K562 (cell line): ENCODE data around the gene SAMD10. TPM values are rescaled to one million over a fixed set of nuclear protein-coding genes. Genes with fewer than 3 reads are reported as not detected.

Experiments
- ATAC-seq: fragments of 200-7000 bp; cut with Tn5 transposase; 3 replicates; pipeline ENCODE4 v1.9.1; 2020; ENCODE audit warnings: moderate library complexity
- BruUV-seq: library from RNA; stranded (reverse); fragments of 400-500 nt; replicated peaks from 2 replicates; lab custom pipeline; 2021; lab: Mats Ljungman, UMichigan
- CTCF ChIA-PET: fragments of 300-600 bp; formaldehyde crosslinking; extraction: SDS; loops from one replicate; lab custom pipeline; 2021; ENCODE audit warnings: low intra/inter-chr PET ratio; lab: Yijun Ruan, JAX
- POLR2A ChIA-PET: fragments of 300-600, 350-650 bp; sonication (Branson Sonifier 250); formaldehyde crosslinking; extraction: SDS; loops from one replicate; lab custom pipeline; 2021; ENCODE audit warnings: antibody characterized with exemption, inconsistent platforms; lab: Yijun Ruan, JAX
- DNase-seq, 4 experiments: peaks; one replicate each; pipeline versions ENCODE4 v3.0.0 to v3.0.0-alpha.2; 2011 to 2018; ENCODE audit warnings: low spot score in 3 of 4, mixed read lengths in 3 of 4; ENCODE audit errors: extremely low read depth in 1 of 4
- FAIRE-seq: peaks from 2 replicates; lab custom pipeline; 2011; peaks lifted over from hg19 to GRCh38; lab: Jason Lieb, UNC
- H2AFZ ChIP-seq: 2 replicates; pipeline ENCODE4 v1.6.0; 2011; ENCODE audit warnings: low read depth, low read length, control low read depth, inconsistent platforms
- H3K27ac ChIP-seq: fragments of 200-600 bp; 3 replicates; pipeline ENCODE4 v1.8.0; 2011; ENCODE audit warnings: low read depth, mild to moderate bottlenecking, control low read depth, inconsistent platforms, low read length, moderate library complexity, mixed read lengths; ENCODE audit errors: extremely low read depth
- H3K27me3 ChIP-seq, 2 experiments: fragments of 300-600 bp in 1 of 2; 2 replicates in 1 of 2; 3 replicates in 1 of 2; pipeline versions ENCODE4 v1.6.0 to v1.8.0; 2011; ENCODE audit warnings: inconsistent platforms in 2 of 2, low read length in 2 of 2, mild to moderate bottlenecking in 1 of 2, mixed read lengths in 1 of 2, moderate library complexity in 1 of 2; ENCODE audit not compliant: control insufficient read depth in 2 of 2, insufficient read depth in 2 of 2
- H3K36me3 ChIP-seq: fragments of 300-600 bp; 3 replicates; pipeline ENCODE4 v1.8.0; 2011; ENCODE audit warnings: mild to moderate bottlenecking, low read length, inconsistent platforms; ENCODE audit not compliant: control insufficient read depth, insufficient read depth
- H3K4me1 ChIP-seq, 2 experiments: fragments of 200-600 bp in 1 of 2; replicated peaks in 1 of 2; 2 replicates in 1 of 2; 3 replicates in 1 of 2; pipeline versions ENCODE4 v1.5.1 to v1.8.0; 2011; ENCODE audit warnings: inconsistent platforms in 2 of 2, low read length in 2 of 2, mild to moderate bottlenecking in 1 of 2, mixed read lengths in 1 of 2, moderate library complexity in 1 of 2; ENCODE audit not compliant: control insufficient read depth in 2 of 2, insufficient read depth in 2 of 2
- H3K4me2 ChIP-seq: 2 replicates; pipeline ENCODE4 v1.6.1; 2011; ENCODE audit warnings: low read length, control low read depth, inconsistent platforms, mixed read lengths; ENCODE audit not compliant: insufficient read depth
- H3K4me3 ChIP-seq: fragments of 200-600 bp; sonication (generic), shearing (Covaris generic); 2 replicates; pipeline ENCODE4 v1.5.1; 2016; ENCODE audit warnings: control low read depth, inconsistent platforms
- H3K79me2 ChIP-seq: fragments of 200-600 bp; 3 replicates; pipeline ENCODE4 v1.8.0; 2011; ENCODE audit warnings: low read length, inconsistent platforms; ENCODE audit not compliant: control insufficient read depth, insufficient read depth
- H3K9ac ChIP-seq, 2 experiments: 2 replicates each; pipeline versions ENCODE4 v1.6.0 to v1.6.1; 2011; ENCODE audit warnings: low read depth in 2 of 2, low read length in 2 of 2, control low read depth in 1 of 2, inconsistent platforms in 1 of 2, mild to moderate bottlenecking in 1 of 2, mixed read lengths in 1 of 2; ENCODE audit not compliant: insufficient read depth in 1 of 2
- H3K9me1 ChIP-seq: one replicate; pipeline ENCODE4 v1.6.0; 2011; ENCODE audit warnings: inconsistent platforms, mild to moderate bottlenecking, low read length, moderate library complexity; ENCODE audit not compliant: control insufficient read depth, insufficient read depth
- H3K9me3 ChIP-seq: replicated peaks from 2 replicates; pipeline ENCODE4 v1.5.1; 2011; ENCODE audit warnings: low read depth, low read length, inconsistent platforms; ENCODE audit not compliant: control insufficient read depth, insufficient read depth
- H4K20me1 ChIP-seq: replicated peaks from 2 replicates; pipeline ENCODE4 v1.6.1; 2011; ENCODE audit warnings: low read length, inconsistent platforms, mixed read lengths; ENCODE audit not compliant: control insufficient read depth, insufficient read depth
- CHCHD3 ChIP-seq: fragments of 250-450 bp; sonication (Bioruptor Pico); IDR thresholded peaks from 2 replicates; pipeline ENCODE4 v2.1.2; 2022; ENCODE audit warnings: mild to moderate bottlenecking
- CUX1 ChIP-seq: fragments of 200-800 bp; sonication (Bioruptor generic); IDR thresholded peaks from 2 replicates; pipeline ENCODE4 v1.6.1; 2016; ENCODE audit warnings: missing genetic modification characterization, missing compliant biosample characterization
- RBFOX2 ChIP-seq: fragments of 200-400 bp; formaldehyde crosslinking; IDR thresholded peaks from 2 replicates; pipeline ENCODE4 v1.6.1; 2017; ENCODE audit warnings: low read depth, mild to moderate bottlenecking, low read length, moderate library complexity
- RBM22 ChIP-seq: fragments of 200-400 bp; formaldehyde crosslinking; IDR thresholded peaks from 2 replicates; pipeline ENCODE4 v1.6.1; 2018; ENCODE audit warnings: low read length, low read depth; ENCODE audit not compliant: poor library complexity, severe bottlenecking
- TCFL5 ChIP-seq: fragments of 250-450 bp; sonication (Bioruptor Pico); conservative IDR thresholded peaks from 2 replicates; pipeline ENCODE4 v1.6.1; 2021; ENCODE audit warnings: mild to moderate bottlenecking, moderate library complexity, matching md5 sums
- ZFX ChIP-seq: sonication (generic); formaldehyde crosslinking; IDR thresholded peaks from 2 replicates; pipeline ENCODE4 v1.8.0; 2022; ENCODE audit warnings: mild to moderate bottlenecking, missing genetic modification reagents, moderate library complexity
- ZKSCAN1 ChIP-seq: fragments of 150-350 bp; IDR thresholded peaks from 2 replicates; pipeline ENCODE4 v1.6.1; 2016; ENCODE audit warnings: low read depth, low read length
- ZNF263 ChIP-seq: sonication (generic); formaldehyde crosslinking; IDR thresholded peaks from 2 replicates; pipeline ENCODE4 v1.8.0; 2022; ENCODE audit warnings: mild to moderate bottlenecking, missing genetic modification reagents, borderline replicate concordance
- whole genome bisulfite sequencing: fragments of 100-300 bp; shearing (Covaris generic); methylation state at CpG from one replicate; pipeline ENCODE4 v1.1.6; 2016; ENCODE audit warnings: low coverage, mixed read lengths; ENCODE audit not compliant: insufficient coverage; ENCODE audit errors: missing lambda C conversion rate; 5-methylcytosine and 5-hydroxymethylcytosine counted together
- in situ Hi-C: fragments of 300-500 bp; cut with MboI; formaldehyde crosslinking; loops from 4 replicates; pipeline ENCODE4 v1.15.0; 2018; ENCODE audit warnings: inconsistent platforms, mixed read lengths
- intact Hi-C: fragments of 100-400 bp; cut with micrococcal nuclease; formaldehyde crosslinking; loops from 2 replicates; pipeline ENCODE4 v1.14.2; 2022
- polyA plus RNA-seq, 8 experiments: library from polyadenylated mRNA; depleted of rRNA in 4 of 8; stranded (reverse) in 5 of 8; unstranded in 3 of 8; fragments of >200 nt; fragmentation: Nextera tagmentation in 2 of 8; fragmentation: Illumina TruSeq in 1 of 8; extraction: Ambion mirVana in 2 of 8; extraction: Trizol in 1 of 8; gene quantifications; 2 replicates each; pipeline versions ENCODE4 v1.2.1 to v1.2.3, GENCODE V29; 2011 to 2014; ENCODE audit warnings: inconsistent platforms in 1 of 8, missing spikeins in 1 of 8
- total RNA-seq, 7 experiments: library from RNA; depleted of rRNA in 6 of 7; stranded (reverse); fragments of >200 nt in 6 of 7; fragmentation: Illumina TruSeq in 2 of 7; extraction: Trizol in 2 of 7; gene quantifications; 2 replicates each; pipeline versions ENCODE4 v1.2.1 to v1.2.3, GENCODE V29; 2011 to 2021; ENCODE audit warnings: low replicate concordance in 1 of 7
- TF ChIP-seq, protein P1 (sequence below): fragments of 150-350 bp; IDR thresholded peaks from 2 replicates; pipeline ENCODE4 v1.6.1; 2014; ENCODE audit warnings: low read depth, mild to moderate bottlenecking, low read length, borderline replicate concordance
- TF ChIP-seq, protein P2 (sequence below): sonication (generic); formaldehyde crosslinking; IDR thresholded peaks from 2 replicates; pipeline ENCODE4 v1.8.1; 2023; ENCODE audit warnings: mild to moderate bottlenecking, missing genetic modification reagents

SAMD10 gene
- total and polyA plus RNA-seq, 9 of the 15 experiments (the other 6 are each of a cell fraction or from before 2014, with no cell fraction given) = 0.37 to 15.2 (median 4.8) TPM

DNA sequence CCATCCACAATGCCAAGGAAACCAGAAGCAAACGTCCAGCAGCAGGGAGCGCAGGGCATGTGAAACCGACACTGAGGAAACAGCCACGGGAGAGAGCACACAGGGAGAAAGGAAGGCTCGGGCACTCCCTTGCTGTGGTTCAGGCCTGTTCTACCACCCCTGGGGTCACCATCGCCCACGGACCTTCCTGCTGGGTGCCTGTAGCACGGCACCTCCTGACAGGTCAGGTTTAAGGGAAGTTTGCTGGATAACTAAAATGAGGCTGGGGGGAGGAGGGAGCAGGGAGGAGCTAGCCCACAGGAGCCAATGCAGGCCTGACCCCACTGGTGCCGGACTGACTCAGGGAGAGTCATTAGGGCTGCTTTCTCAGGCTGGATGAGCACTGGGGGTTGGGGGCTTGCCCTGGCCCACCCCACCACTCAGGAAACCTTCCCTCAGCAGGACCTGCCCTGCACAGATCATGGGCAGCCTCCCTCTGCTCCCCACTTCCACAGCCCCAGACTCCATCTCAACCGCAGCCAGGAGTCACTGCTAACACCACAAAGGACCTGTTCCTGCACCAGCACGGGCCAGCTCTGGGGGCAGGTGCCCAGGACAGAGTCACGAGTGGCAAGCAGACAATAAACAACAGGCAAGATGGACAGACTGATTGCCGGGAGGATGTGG is 25.5 kb downstream of the SAMD10 start:
- ChIA-PET CTCF (interaction anchor here (0.6 kb wide), 1 partner anchor 20 kb away, joined by 3 read pairs; no protein-coding TSS in a partner anchor), POLR2A (interaction anchor here (0.6 kb wide), 2 partner anchors 15 to 666 kb away, joined by 3 to 4 read pairs; no protein-coding TSS in a partner anchor)
- peaks cover 38% of the 10 kb centered on the region; the same call in 1 of the 3 replicates for H3K36me3 ChIP-seq
- H3K4me2 ChIP-seq = peak overlapping the region; percentile 59; the same call in 1 of the 2 replicates
- peaks cover 28 to 93% of the 10 kb centered on the region in 2 experiments for H3K4me1 ChIP-seq
- no peaks in the 10 kb centered on the region for H3K27me3 ChIP-seq
- ATAC-seq = no peak
- intact Hi-C loops (no loop called here), in situ Hi-C loops (no loop called here)
- 73% methylated on average over 13 of the region's 13 CpGs for WGBS
- H2AFZ ChIP-seq = no peak overlapping the region
- FAIRE-seq = no peak
- peak overlapping the region in 1 of 2 experiments; percentile 99; a peak in 2 of 4 replicates for H3K9ac ChIP-seq
- H3K9me1 ChIP-seq = peaks cover 21% of the 10 kb centered on the region
- H3K27ac ChIP-seq = no peak overlapping the region; the same call in 2 of the 3 replicates
- BruUV-seq = no TSS peak
- H3K4me3 ChIP-seq = no peak overlapping the region
- peaks cover 71% of the 10 kb centered on the region for H3K79me2 ChIP-seq
- DNase-seq = no peak
- no peaks in the 10 kb centered on the region for H3K9me3 ChIP-seq
- H4K20me1 ChIP-seq = peaks cover 45% of the 10 kb centered on the region
- TF ChIP-seq RBFOX2 = peak; percentile 50
- 0 out of 2 replicates have a peak, but pooled peaks have one; percentile 40 for TF ChIP-seq ZNF263 (CRISPR knock-in tag)
- no peak for TF ChIP-seq TCFL5 (CRISPR knock-in tag)
- no peak for TF ChIP-seq ZFX (CRISPR knock-in tag)
- TF ChIP-seq CUX1 (CRISPR knock-in tag) = no peak
- no peak for TF ChIP-seq RBM22
- TF ChIP-seq, protein P1, sequence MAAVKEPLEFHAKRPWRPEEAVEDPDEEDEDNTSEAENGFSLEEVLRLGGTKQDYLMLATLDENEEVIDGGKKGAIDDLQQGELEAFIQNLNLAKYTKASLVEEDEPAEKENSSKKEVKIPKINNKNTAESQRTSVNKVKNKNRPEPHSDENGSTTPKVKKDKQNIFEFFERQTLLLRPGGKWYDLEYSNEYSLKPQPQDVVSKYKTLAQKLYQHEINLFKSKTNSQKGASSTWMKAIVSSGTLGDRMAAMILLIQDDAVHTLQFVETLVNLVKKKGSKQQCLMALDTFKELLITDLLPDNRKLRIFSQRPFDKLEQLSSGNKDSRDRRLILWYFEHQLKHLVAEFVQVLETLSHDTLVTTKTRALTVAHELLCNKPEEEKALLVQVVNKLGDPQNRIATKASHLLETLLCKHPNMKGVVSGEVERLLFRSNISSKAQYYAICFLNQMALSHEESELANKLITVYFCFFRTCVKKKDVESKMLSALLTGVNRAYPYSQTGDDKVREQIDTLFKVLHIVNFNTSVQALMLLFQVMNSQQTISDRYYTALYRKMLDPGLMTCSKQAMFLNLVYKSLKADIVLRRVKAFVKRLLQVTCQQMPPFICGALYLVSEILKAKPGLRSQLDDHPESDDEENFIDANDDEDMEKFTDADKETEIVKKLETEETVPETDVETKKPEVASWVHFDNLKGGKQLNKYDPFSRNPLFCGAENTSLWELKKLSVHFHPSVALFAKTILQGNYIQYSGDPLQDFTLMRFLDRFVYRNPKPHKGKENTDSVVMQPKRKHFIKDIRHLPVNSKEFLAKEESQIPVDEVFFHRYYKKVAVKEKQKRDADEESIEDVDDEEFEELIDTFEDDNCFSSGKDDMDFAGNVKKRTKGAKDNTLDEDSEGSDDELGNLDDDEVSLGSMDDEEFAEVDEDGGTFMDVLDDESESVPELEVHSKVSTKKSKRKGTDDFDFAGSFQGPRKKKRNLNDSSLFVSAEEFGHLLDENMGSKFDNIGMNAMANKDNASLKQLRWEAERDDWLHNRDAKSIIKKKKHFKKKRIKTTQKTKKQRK = no peak
- TF ChIP-seq, protein P2, sequence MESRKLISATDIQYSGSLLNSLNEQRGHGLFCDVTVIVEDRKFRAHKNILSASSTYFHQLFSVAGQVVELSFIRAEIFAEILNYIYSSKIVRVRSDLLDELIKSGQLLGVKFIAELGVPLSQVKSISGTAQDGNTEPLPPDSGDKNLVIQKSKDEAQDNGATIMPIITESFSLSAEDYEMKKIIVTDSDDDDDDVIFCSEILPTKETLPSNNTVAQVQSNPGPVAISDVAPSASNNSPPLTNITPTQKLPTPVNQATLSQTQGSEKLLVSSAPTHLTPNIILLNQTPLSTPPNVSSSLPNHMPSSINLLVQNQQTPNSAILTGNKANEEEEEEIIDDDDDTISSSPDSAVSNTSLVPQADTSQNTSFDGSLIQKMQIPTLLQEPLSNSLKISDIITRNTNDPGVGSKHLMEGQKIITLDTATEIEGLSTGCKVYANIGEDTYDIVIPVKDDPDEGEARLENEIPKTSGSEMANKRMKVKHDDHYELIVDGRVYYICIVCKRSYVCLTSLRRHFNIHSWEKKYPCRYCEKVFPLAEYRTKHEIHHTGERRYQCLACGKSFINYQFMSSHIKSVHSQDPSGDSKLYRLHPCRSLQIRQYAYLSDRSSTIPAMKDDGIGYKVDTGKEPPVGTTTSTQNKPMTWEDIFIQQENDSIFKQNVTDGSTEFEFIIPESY (CRISPR knock-in tag) = no peak
- TF ChIP-seq CHCHD3 (CRISPR knock-in tag) = no peak
- TF ChIP-seq ZKSCAN1 = no peak
